Right cardiac atrium (tissue), 5 donors: Measurements from ENCODE around the gene RPS6KA3. TPM values are rescaled to one million over a fixed set of nuclear protein-coding genes. Genes with fewer than 3 reads are reported as not detected.

Source experiments
- ATAC-seq, 2 donors: fragments of 200-7000 bp; cut with Tn5 transposase; one replicate each; pipeline versions ENCODE4 v1.8.0 to v1.9.1; 2020; ENCODE audit warnings: moderate library complexity in 2 of 2, mild to moderate bottlenecking in 1 of 2
- DNase-seq, 3 donors: peaks; one replicate each; pipeline ENCODE4 v3.0.0-alpha.2; 2020
- H3K27ac ChIP-seq: one replicate; pipeline ENCODE4 v1.5.1; 2013; ENCODE audit warnings: mild to moderate bottlenecking, low read length, control low read depth, moderate library complexity
- H3K27me3 ChIP-seq: one replicate; pipeline ENCODE4 v1.6.1; 2013; ENCODE audit not compliant: control insufficient read depth, insufficient read depth
- H3K4me1 ChIP-seq: one replicate; pipeline ENCODE4 v1.6.1; 2013; ENCODE audit warnings: low read length; ENCODE audit not compliant: control insufficient read depth, insufficient read depth
- H3K4me3 ChIP-seq: one replicate; pipeline ENCODE4 v1.5.1; 2013; ENCODE audit warnings: low read length, control low read depth
- H3K9me3 ChIP-seq: one replicate; pipeline ENCODE4 v1.6.1; 2013; ENCODE audit warnings: low read length; ENCODE audit not compliant: control insufficient read depth
- WGBS: extraction: QIAGEN DNeasy Blood & Tissue Kit; methylation state at CpG from one replicate; pipeline ENCODE4 v1.1.7; 2013; 5-methylcytosine and 5-hydroxymethylcytosine counted together
- intact Hi-C, 4 donors: fragments of 100-400 bp; cut with DNase I; formaldehyde crosslinking; loops; one replicate each; pipeline versions ENCODE4 v1.11.0 to v1.14.0; 2022 to 2023
- polyA plus RNA-seq: library from polyadenylated mRNA; stranded (reverse); fragments of 200-250 nt; gene quantifications from one replicate; pipeline ENCODE4 v1.2.3, GENCODE V29; 2013
- total RNA-seq, 4 donors: library from RNA; stranded (reverse); fragmentation: NEBNext Ultra II Directional; extraction: Animal tissue kit (Norgen Biotek cat#: 25700); gene quantifications; one replicate each; pipeline ENCODE4 v1.2.1, GENCODE V29; 2021
- donor health status: healthy with polysubstance abuse.
- donor health status: DM: no; HTN: yes; CAD: no.
- donor health status: DM: no; HTN: no; CAD: no.
- donor health status: DM: no; HTN: yes; CAD: no; lungs with severe emphysema.
- donor health status: DM: yes; HTN: yes; CAD: no.

RPS6KA3 gene
- total and polyA plus RNA-seq, 5 donors = 11.1 to 37.4 (median 28.2) TPM

DNA sequence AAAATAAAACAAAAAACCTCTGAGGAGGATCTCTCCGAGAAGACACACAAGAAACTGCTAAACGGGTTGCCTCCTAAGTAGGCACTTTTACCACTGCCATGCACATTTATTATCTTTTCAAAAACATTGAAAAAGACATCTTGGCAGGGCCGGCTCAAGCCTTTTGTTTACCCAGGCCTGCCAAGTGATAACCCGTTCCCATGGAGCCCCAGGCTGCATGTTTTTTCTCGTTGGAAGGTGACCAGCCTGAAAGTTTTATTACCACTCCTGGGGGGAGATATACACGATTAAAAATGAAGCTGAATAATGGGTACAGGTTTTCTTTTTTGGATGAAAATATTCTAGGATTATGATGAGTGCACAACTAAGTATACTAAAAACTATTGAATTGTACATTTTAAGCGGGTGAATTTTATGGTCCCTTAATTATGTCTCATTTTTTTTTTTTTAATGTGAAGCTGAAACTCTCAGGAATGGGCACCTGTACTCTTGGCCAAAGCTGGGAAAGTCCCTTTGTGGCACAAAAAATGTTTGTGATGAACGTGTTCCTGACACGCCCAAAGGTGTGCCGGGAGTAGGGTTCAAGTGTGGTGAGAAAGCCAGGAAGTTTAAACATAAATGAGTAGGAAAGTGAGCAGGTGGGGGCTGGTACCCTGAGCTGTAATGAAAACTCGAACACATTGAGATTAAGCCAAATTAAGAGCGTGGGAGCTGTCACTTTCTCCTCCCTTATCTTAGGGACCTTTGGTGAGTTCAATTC is 148.5 kb downstream of the RPS6KA3 start:
- intact Hi-C loops = loop anchor here in 1 of 4 donors (10.0 kb wide), 1 partner anchor 213 kb away; no protein-coding TSS in a partner anchor
- Histone ChIP-seq H3K4me3 (no peak overlapping the region), H3K4me1 (peaks cover 5% of the 10 kb centered on the region), H3K27me3 (no peaks in the 10 kb centered on the region), H3K27ac (no peak overlapping the region), H3K9me3 (no peaks in the 10 kb centered on the region)
- DNase-seq (no peak), ATAC-seq (no peak)
- WGBS = 32% methylated on average over 12 of the region's 12 CpGs

DNA sequence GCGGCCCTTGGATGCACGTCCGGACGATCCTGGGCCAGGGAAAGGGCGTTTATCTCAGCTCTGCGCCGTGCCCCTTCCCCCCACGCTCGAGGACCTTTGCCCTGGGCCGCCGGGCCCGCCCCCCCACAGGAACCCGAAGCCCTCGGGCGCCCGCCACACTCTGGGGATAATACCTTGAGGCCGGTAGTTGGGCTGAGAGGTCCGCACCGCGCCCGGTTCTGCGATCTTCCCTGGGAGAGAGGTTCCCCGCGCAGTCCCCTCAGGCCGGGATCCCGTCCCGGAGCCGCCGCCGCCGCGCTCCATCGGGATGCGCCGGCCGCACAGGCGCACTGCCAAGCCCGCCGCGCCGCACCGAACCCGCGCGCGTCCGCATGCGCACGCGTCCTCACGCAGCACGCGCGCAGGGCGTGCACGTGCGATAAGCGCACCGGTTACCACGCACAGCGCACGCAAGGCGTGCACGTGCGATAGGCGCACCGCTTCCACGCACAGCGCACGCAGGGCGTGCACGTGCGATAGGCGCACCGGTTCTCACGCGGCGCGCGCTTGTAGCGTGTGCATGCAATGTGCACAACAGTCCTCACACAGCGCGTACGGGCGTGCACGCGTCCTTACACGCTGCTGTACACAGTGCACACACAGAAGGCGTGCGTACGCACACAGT is 150.0 kb downstream of the RPS6KA3 start, which contains the start of gene MAP7D2:
Gene MAP7D2 (minus strand): TSS at position 331 of the 664 bp plus-strand sequence. CDS start 28 bp downstream, at position 303.
- H3K4me3 ChIP-seq = peak within 1 kb of the TSS; percentile 47
- peak in 1 of 3 donors; percentile 55 for DNase-seq
- peak in 1 of 2 donors; percentile 48 for ATAC-seq
- H3K27ac ChIP-seq = no peak within 1 kb of the TSS
- 14% methylated on average over 87 of the region's 91 CpGs for WGBS
- H3K27me3 ChIP-seq = no peaks in the 10 kb centered on the region
- intact Hi-C loops = loop anchor here in 1 of 4 donors (10.0 kb wide), 1 partner anchor 212 kb away; no protein-coding TSS in a partner anchor
- H3K9me3 ChIP-seq = no peaks in the 10 kb centered on the region
- H3K4me1 ChIP-seq = peaks cover 5% of the 10 kb centered on the region

DNA sequence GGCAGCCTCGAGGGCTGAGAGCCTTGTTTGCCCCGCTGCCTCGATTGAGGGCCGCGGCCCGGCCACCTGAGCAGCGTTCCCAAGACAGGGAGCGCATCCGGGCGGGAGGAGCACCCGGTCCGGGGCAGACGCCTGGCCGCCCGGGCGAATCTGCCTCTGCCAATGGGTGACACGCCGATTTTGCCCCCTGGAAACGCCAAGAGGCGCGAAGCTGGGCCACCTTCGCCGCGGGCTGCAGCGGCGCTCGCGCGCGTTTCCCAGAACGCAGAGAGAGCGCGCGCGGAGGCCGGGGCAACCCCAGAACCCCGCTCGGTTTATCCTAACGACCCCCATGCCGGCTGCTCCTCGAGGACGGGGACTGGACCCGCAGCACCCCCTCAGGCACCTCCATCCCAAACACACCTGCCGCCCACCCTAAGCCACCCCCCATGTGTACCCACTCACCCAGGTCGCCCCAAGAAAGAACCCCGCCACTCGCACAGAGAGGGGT is 150.6 kb downstream of the RPS6KA3 start:
- Histone ChIP-seq H3K4me3 (peak overlapping the region; percentile 47), H3K27me3 (no peaks in the 10 kb centered on the region), H3K27ac (no peak overlapping the region), H3K9me3 (no peaks in the 10 kb centered on the region), H3K4me1 (peaks cover 5% of the 10 kb centered on the region)
- intact Hi-C loops = loop anchor here in 1 of 4 donors (10.0 kb wide), 1 partner anchor 211 kb away; no protein-coding TSS in a partner anchor
- ATAC-seq (peak in 1 of 2 donors; percentile 16), DNase-seq (peak in 1 of 3 donors; percentile 54)
- WGBS = 7% methylated on average over 47 of the region's 47 CpGs

DNA sequence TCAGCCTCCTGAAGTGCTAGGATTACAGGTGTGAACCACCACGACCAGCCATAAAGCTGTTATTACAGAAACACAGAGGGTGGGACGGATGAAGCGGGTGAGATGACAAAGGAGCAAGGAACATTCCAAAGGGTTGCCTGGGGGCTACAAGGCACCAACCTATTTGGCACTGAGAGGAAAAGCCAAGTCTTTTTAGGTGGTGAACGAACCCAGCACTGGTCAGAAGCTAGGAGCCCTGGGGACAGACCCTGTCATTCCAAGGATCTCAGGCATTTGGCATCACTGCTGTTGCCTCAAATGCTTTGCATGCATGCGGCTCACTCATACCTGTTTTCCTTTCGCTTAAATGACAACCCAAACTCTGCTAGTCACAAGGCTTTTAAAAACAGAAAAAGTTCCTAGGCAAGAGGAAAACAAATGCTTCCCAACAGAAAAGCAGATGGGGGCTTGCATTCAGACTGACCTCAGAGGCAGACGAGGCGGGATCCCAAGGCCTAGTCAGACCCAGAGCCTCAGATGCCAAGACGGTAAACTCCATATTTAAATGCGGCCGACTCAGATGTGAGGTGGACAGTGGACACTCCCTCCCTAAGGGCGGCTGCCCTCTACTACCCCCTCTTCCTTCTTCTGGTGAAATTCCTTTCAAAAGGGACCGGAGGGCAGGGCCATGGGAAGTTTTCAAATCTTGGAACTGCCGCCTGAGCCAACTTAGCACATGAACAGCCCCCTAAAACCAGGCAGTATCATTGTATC is 154.5 kb downstream of the RPS6KA3 start:
- ATAC-seq (no peak), DNase-seq (no peak)
- no peaks in the 10 kb centered on the region for H3K27me3 ChIP-seq
- WGBS = 89% methylated on average over 14 of the region's 14 CpGs
- no peak overlapping the region for H3K4me3 ChIP-seq
- H3K4me1 ChIP-seq = peaks cover 5% of the 10 kb centered on the region
- H3K27ac ChIP-seq = no peak overlapping the region
- H3K9me3 ChIP-seq = no peaks in the 10 kb centered on the region
- intact Hi-C loops = loop anchor here in 1 of 4 donors (10.0 kb wide), 1 partner anchor 207 kb away; no protein-coding TSS in a partner anchor

DNA sequence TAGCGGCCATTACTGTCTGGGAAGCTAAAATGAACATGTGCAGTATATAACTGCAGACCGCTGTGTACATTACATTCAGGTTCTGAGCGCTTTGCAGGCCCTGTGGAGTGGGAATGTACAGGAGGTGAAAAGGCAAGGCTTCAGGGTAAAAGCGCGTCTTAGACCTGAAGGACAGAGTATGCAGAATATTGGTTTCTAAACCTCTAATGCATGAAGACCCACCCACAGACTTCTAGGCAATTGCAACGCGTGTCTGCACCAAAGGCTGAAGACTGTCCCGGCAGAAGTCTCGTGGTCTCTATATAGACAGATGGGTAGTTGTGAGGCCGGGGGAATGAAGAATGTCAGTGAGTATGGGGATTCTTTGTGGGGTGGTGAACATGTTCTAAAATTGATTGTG is 155.4 kb downstream of the RPS6KA3 start:
- WGBS = 95% methylated on average over 10 of the region's 10 CpGs
- Histone ChIP-seq H3K27ac (no peak overlapping the region), H3K4me3 (no peak overlapping the region), H3K9me3 (no peaks in the 10 kb centered on the region), H3K27me3 (no peaks in the 10 kb centered on the region), H3K4me1 (no peaks in the 10 kb centered on the region)
- intact Hi-C loops = loop anchor here in 1 of 4 donors (10.0 kb wide), 1 partner anchor 206 kb away; no protein-coding TSS in a partner anchor
- DNase-seq (no peak), ATAC-seq (no peak)

DNA sequence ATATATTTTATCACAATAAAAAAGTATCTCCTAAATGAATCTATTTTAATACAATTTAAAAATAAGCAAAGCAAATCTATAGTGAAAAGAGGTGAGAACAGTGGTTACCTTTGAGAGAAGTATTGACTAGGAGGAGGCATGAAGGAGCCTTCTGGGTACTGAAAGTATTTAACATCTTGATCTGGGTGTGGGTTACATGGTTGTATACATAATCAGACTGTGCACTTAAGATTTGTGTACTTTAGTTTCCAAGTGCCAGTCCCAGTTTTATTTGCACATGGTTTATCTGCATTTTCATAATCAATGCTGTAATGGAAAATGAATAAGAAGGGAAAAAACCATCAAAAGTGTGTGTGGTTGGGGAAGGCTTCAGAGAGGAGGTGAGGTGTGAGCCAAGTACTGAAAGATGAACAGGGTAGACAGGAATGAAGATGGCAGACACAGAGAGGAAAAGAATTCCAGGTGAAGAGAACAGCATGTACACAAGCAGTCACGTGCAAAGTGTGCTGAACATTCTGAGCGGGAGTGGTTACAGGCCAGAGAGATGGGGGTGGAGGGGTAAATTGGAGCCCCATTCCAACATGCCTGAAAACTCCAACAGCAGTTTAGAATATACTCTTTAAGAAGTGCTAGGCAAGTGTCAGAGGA is 164.7 kb downstream of the RPS6KA3 start:
- Histone ChIP-seq H3K4me1 (no peaks in the 10 kb centered on the region), H3K9me3 (no peaks in the 10 kb centered on the region), H3K27ac (no peak overlapping the region), H3K27me3 (no peaks in the 10 kb centered on the region), H3K4me3 (no peak overlapping the region)
- DNase-seq (no peak), ATAC-seq (no peak)
- intact Hi-C loops = no loop called here
- 98% methylated on average over 2 of the region's 2 CpGs for WGBS

Other genes with a start within 250 kb of the RPS6KA3 start
- 1 to 10 TPM in 1 of 4 donors, under 1 TPM in 3; 0.29 to 1.0 (median 0.66) TPM for gene MAP7D2, start 150.0 kb downstream of the RPS6KA3 start, total RNA-seq
- gene MAP7D2, start 150.0 kb downstream of the RPS6KA3 start, polyA plus RNA-seq = 0.68 TPM
- 10 to 100 TPM; 57.7 to 91.1 (median 60.1) TPM for gene EIF1AX, start 125.1 kb downstream of the RPS6KA3 start, total RNA-seq
- 25.4 TPM for gene EIF1AX, start 125.1 kb downstream of the RPS6KA3 start, polyA plus RNA-seq